ENCODE results near the gene COQ10A.

Gene COQ10A

DNA sequence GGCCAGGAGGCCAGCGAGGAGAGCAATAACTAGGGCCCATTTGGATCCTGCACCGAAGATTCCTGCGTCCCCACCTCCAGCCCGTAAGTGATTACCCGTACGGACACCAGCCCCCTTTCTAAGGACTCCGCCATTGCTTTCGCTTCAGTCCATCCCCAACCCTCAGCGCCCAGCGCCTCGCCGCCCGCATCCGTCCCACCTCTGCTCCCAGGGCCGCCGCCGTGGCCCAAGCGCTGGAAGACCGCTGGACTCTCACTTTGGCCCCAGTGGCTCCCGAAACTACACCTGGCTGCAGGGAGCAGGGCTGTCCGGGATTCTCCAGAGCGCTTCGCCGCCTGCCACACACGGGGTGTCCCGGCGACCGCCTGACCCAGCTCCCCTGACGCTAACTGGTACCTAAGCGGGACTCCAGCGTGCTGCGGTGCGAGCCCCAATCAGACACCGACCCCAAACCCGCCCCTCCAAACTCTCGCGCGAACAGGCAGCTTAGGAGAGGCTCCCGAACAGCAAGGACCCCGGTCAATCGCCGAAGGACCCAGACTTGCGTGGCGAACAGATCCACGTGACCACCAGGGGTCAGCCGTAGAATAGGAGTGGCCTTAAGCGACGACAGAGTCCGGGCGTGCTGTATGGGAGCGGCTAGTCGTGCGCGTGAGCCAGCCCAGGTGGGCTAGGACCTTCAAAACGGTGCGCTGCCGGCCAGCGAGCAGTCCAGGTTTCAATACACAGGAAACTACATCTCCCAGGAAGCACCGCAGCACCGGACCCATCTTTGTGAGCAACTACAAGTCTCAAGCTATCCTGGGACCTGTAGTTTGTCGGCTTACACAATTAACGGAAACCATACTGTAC is 49.1 kb downstream of the COQ10A start, which contains the start of gene CNPY2:
TSS of gene CNPY2 (minus strand) at position 367 of the 852 bp plus-strand sequence. CDS start 771 bp downstream, outside the sequence.
- DNase-seq (ENCODE audit: low spot score): peak; percentile 93

DNA sequence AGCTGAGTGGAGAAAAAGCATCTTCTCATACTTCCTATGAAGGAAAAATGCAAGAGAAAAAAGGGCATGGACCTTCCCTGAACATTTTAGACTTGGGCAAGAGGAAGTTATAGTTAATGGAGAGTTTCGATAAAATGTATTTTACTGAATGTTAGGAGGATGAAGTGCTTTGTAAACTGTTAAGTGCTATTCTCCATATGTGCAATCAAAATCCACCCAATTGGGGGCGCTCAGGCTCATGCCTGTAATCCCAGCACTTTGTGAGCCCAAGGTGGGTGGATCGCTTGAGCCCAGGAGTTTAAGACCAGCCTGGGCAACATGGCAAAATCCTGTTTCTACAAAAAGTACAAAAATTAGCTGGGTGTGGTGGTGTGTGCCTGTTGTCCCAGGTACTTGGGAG is 50.9 kb downstream of the COQ10A start:
- DNase-seq (ENCODE audit: low spot score): no peak

All from hematopoietic multipotent progenitor cell treated with erythropoietin and hydrocortisone succinate and interleukin-3 and kit ligand, for 17 days (in vitro differentiated cells).